DMS53 (cell line): Measurements from ENCODE around the gene ATP8B2.

Experiments used
- DNase-seq: peaks from one replicate; lab custom pipeline; 2025; lab: John Stamatoyannopoulos, UW

ATP8B2 gene

GRCh38 chr1:154398678-154399077 lies 73.4 kb downstream of the ATP8B2 start:
- no peak for DNase-seq

GRCh38 chr1:154400381-154400801 lies 75.1 kb downstream of the ATP8B2 start:
- DNase-seq = no peak
